GM23338 (cell line): ENCODE results near the gene INPPL1. TPM values are rescaled to one million over a fixed set of nuclear protein-coding genes. Genes with fewer than 3 reads are reported as not detected.

Experiments used
- ATAC-seq: fragments of 200-7000 bp; cut with Tn5 transposase; 3 replicates; pipeline ENCODE4 v1.9.1; 2020
- DNase-seq: peaks from one replicate; pipeline ENCODE4 v3.0.0-alpha.2; 2015; ENCODE audit warnings: low spot score
- H2AFZ ChIP-seq: fragments of 200-600 bp; sonication (generic); 2 replicates; pipeline ENCODE4 v1.8.0; 2016; ENCODE audit warnings: antibody characterized with exemption, mild to moderate bottlenecking, moderate library complexity
- H3F3A ChIP-seq: fragments of 200-600 bp; sonication (generic); replicated peaks from 2 replicates; pipeline ENCODE4 v1.8.0; 2017; ENCODE audit warnings: antibody characterized with exemption, mixed run types, low read depth
- H3K27ac ChIP-seq: fragments of 200-600 bp; sonication (generic); 2 replicates; pipeline ENCODE4 v1.6.1; 2016; ENCODE audit warnings: low read depth
- H3K27me3 ChIP-seq: fragments of 200-600 bp; sonication (generic); 2 replicates; pipeline ENCODE4 v1.8.0; 2016; ENCODE audit warnings: mild to moderate bottlenecking, mixed run types, moderate library complexity; ENCODE audit not compliant: insufficient read depth
- H3K36me3 ChIP-seq: fragments of 200-600 bp; sonication (generic); 2 replicates; pipeline ENCODE4 v1.8.0; 2016; ENCODE audit warnings: mild to moderate bottlenecking; ENCODE audit not compliant: insufficient read depth
- H3K4me1 ChIP-seq: fragments of 200-600 bp; sonication (generic); 2 replicates; pipeline ENCODE4 v1.8.0; 2016; ENCODE audit warnings: mild to moderate bottlenecking, moderate library complexity; ENCODE audit not compliant: insufficient read depth
- H3K4me2 ChIP-seq: fragments of 200-600 bp; sonication (generic); 2 replicates; pipeline ENCODE4 v1.7.1; 2017; ENCODE audit warnings: mixed run types
- H3K4me3 ChIP-seq: fragments of 200-600 bp; sonication (generic); 2 replicates; pipeline ENCODE4 v1.6.1; 2016; ENCODE audit warnings: mixed run types
- H3K79me2 ChIP-seq: fragments of 200-600 bp; sonication (generic); replicated peaks from 2 replicates; pipeline ENCODE4 v1.8.0; 2017; ENCODE audit warnings: mild to moderate bottlenecking; ENCODE audit not compliant: insufficient read depth
- H3K9me2 ChIP-seq: fragments of 200-600 bp; sonication (generic); 2 replicates; pipeline ENCODE4 v1.8.0; 2017; ENCODE audit not compliant: insufficient read depth
- H4K20me1 ChIP-seq: fragments of 200-600 bp; sonication (generic); replicated peaks from 2 replicates; pipeline ENCODE4 v1.8.0; 2017; ENCODE audit warnings: mild to moderate bottlenecking; ENCODE audit not compliant: insufficient read depth
- H3K27ac Mint-ChIP-seq: 2 replicates; pipeline ENCODE4 v1.8.0; 2020; ENCODE audit warnings: inconsistent platforms, mild to moderate bottlenecking, moderate library complexity, mixed read lengths
- H3K27me3 Mint-ChIP-seq: 3 replicates; pipeline ENCODE4 v1.8.0; 2022; ENCODE audit warnings: low read depth, mild to moderate bottlenecking, moderate library complexity, mixed read lengths, inconsistent platforms; ENCODE audit not compliant: insufficient read depth, poor library complexity
- H3K36me3 Mint-ChIP-seq: 3 replicates; pipeline ENCODE4 v1.8.0; 2021; ENCODE audit warnings: low read depth, mild to moderate bottlenecking, inconsistent platforms, moderate library complexity, mixed read lengths
- H3K4me1 Mint-ChIP-seq: 3 replicates; pipeline ENCODE4 v1.8.0; 2020; ENCODE audit warnings: mild to moderate bottlenecking, inconsistent platforms, mixed read lengths
- H3K4me3 Mint-ChIP-seq: 3 replicates; pipeline ENCODE4 v1.8.0; 2021; ENCODE audit warnings: moderate library complexity, mild to moderate bottlenecking, inconsistent platforms, mixed read lengths
- H3K9me3 Mint-ChIP-seq: 3 replicates; pipeline ENCODE4 v1.8.0; 2020; ENCODE audit warnings: moderate library complexity, mild to moderate bottlenecking, inconsistent platforms, mixed read lengths
- CREB1 ChIP-seq: fragments of 250-450 bp; sonication (Bioruptor Pico); IDR thresholded peaks from 2 replicates; pipeline ENCODE4 v1.5.0; 2020; ENCODE audit warnings: low read depth, mild to moderate bottlenecking, moderate library complexity
- CTCF ChIP-seq, 2 experiments: fragments of 200-600 bp in 1 of 2; sonication (generic) in 1 of 2; conservative IDR thresholded peaks; 2 replicates each; pipeline versions ENCODE4 v1.5.1 to v1.6.1; 2016 to 2017; ENCODE audit warnings: antibody characterized with exemption in 2 of 2, low read depth in 2 of 2, mild to moderate bottlenecking in 2 of 2, moderate library complexity in 1 of 2
- ETS1 ChIP-seq: IDR thresholded peaks from 2 replicates; pipeline ENCODE4 v1.6.1; 2016; ENCODE audit warnings: antibody characterized with exemption
- EZH2 ChIP-seq: fragments of 200-600 bp; sonication (generic); IDR thresholded peaks from one replicate; pipeline ENCODE4 v1.8.0; 2017; ENCODE audit warnings: antibody characterized with exemption, mild to moderate bottlenecking, low read depth; ENCODE audit not compliant: unreplicated experiment
- EZH2phosphoT487 ChIP-seq: fragments of 200-600 bp; sonication (generic); IDR thresholded peaks from one replicate; pipeline ENCODE4 v1.8.1; 2018; ENCODE audit warnings: antibody characterized with exemption; ENCODE audit not compliant: unreplicated experiment
- JUNB ChIP-seq: IDR thresholded peaks from one replicate; pipeline ENCODE4 v1.6.1; 2016; ENCODE audit warnings: antibody characterized with exemption; ENCODE audit not compliant: unreplicated experiment
- NANOG ChIP-seq: IDR thresholded peaks from 2 replicates; pipeline ENCODE4 v1.6.1; 2016; ENCODE audit warnings: antibody characterized with exemption, borderline replicate concordance
- POLR2AphosphoS5 ChIP-seq: IDR thresholded peaks from 2 replicates; pipeline ENCODE4 v1.6.1; 2016; ENCODE audit warnings: antibody characterized with exemption, low read depth
- REST ChIP-seq: IDR thresholded peaks from one replicate; pipeline ENCODE4 v1.6.1; 2018; ENCODE audit warnings: antibody characterized with exemption; ENCODE audit not compliant: unreplicated experiment
- STAT1 ChIP-seq: IDR thresholded peaks from one replicate; pipeline ENCODE4 v1.6.1; 2016; ENCODE audit warnings: antibody characterized with exemption; ENCODE audit not compliant: unreplicated experiment
- ZNF114 ChIP-seq: fragments of 250-450 bp; sonication (Bioruptor Pico); IDR thresholded peaks from 2 replicates; pipeline ENCODE4 v1.5.0; 2020; ENCODE audit warnings: mild to moderate bottlenecking, moderate library complexity
- ZNF331 ChIP-seq: fragments of 250-450 bp; sonication (Bioruptor Pico); IDR thresholded peaks from 2 replicates; pipeline ENCODE4 v1.5.0; 2020; ENCODE audit warnings: low read depth, mild to moderate bottlenecking, moderate library complexity
- polyA plus RNA-seq: library from polyadenylated mRNA; unstranded; fragments of >200 nt; fragmentation: Nextera tagmentation; extraction: Ambion mirVana; gene quantifications from 2 replicates; pipeline ENCODE4 v1.2.1, GENCODE V29; 2016
- total RNA-seq: library from RNA; depleted of rRNA; stranded (reverse); fragments of >200 nt; shearing (Covaris generic); gene quantifications from 2 replicates; pipeline ENCODE4 v1.2.3, GENCODE V29; 2014

INPPL1 gene
- total and polyA plus RNA-seq, 2 experiments from 2014 or later: 21.5 to 54.7 TPM

GRCh38 chr11:72234920-72235319 lies 10.4 kb downstream of the INPPL1 start (continued):
- TF ChIP-seq CREB1: no peak
- no peak for TF ChIP-seq EZH2phosphoT487
- TF ChIP-seq JUNB: no peak

GRCh38 chr11:72235351-72236057 lies 10.9 kb downstream of the INPPL1 start:
- Histone ChIP-seq H4K20me1 (no peaks in the 10 kb centered on the region; the same call in 1 of the 2 replicates), H3K27me3 (peaks cover 23% of the 10 kb centered on the region), H3F3A (no peaks in the 10 kb centered on the region), H3K27ac (no peak overlapping the region), H3K4me2 (no peak overlapping the region), H2AFZ (no peak overlapping the region), H3K4me1 (peaks cover 16% of the 10 kb centered on the region), H3K79me2 (no peaks in the 10 kb centered on the region), H3K4me3 (no peak overlapping the region), H3K9me2 (no peaks in the 10 kb centered on the region), H3K36me3 (no peaks in the 10 kb centered on the region; the same call in 1 of the 2 replicates)
- H3K9me3 Mint-ChIP-seq: no peaks in the 10 kb centered on the region
- peaks cover 29% of the 10 kb centered on the region for H3K27me3 Mint-ChIP-seq
- no peak for DNase-seq
- H3K27ac Mint-ChIP-seq: no peak overlapping the region
- H3K4me1 Mint-ChIP-seq: peaks cover 20% of the 10 kb centered on the region
- peaks cover 61% of the 10 kb centered on the region for H3K36me3 Mint-ChIP-seq
- no peak for ATAC-seq
- H3K4me3 Mint-ChIP-seq: no peak overlapping the region
- TF ChIP-seq ZNF331 (no peak), ZNF114 (CRISPR knock-in tag) (no peak), EZH2 (no peak), POLR2AphosphoS5 (no peak), CTCF (conservative IDR thresholded peaks at IDR 0.05; ENCODE audit: low read depth in 2 of 2) (no peak), REST (no peak), JUNB (no peak), EZH2phosphoT487 (no peak), STAT1 (no peak), CREB1 (no peak), NANOG (no peak), ETS1 (no peak)
